Astrocyte of the spinal cord (primary cell): ENCODE results near the gene KCNH3.
"Not testable (repeated sequence)": the region's sequence is repeated elsewhere in the genome, so short reads cannot be mapped to it uniquely, and the experiment has no call there.

ENCODE experiments used
- DNase-seq: peaks from one replicate; pipeline ENCODE4 v3.0.0; 2011; ENCODE audit warnings: low read depth, low spot score
- H3K4me3 ChIP-seq: 2 replicates; pipeline ENCODE4 v1.5.1; 2011; ENCODE audit warnings: low read depth, mild to moderate bottlenecking, low read length, moderate library complexity
- CTCF ChIP-seq: IDR thresholded peaks from 2 replicates; pipeline ENCODE4 v1.5.1; 2012; ENCODE audit warnings: low read depth, mild to moderate bottlenecking, low read length, inconsistent platforms
- in situ Hi-C: cut with HindIII; loops from 2 replicates; pipeline ENCODE4 v1.10.0; 2017; ENCODE audit warnings: low sequenced_read_pairs

Gene KCNH3

DNA sequence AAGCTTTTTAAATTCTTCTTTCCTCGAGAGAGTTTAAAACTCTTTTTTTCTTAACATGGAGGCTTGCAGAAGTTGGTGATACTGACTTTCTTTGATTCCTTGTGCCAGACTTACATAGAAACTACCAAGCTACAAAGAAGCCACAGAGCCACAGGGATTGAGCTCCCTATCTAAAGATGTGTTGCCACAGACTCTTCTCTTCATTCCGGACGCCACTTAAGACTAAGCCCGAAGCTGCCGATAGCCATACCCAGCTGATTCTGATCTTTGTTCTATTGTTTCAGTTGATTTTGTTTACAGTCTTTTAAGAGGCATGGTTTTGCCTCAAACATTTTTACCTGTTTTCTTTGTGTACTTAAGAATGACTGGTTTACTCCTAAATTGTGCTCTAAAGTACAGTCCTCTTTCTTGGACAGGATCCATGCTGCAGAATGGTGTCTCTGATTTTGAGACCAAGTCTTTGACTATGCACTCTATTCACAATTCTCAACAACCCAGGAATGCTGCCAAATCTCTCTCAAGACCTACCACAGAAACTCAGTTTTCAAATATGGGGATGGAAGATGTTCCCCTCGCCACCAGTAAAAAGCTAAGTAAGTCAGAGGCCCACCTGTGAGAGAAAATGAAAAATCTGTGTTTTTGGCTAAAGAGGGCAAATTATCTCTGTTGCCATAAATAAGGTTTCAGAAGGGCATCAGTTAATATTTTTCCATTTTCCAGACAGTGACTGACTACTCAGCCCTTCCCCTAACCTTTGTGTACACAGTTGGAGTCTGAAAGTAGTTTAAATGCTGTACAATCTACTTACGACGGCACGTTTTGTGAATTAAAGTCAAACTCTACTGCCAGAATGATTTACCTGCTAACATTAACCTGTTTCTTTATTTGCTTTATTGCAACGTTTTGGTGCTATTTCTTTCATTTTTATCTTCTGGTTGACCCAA is 42.1 kb upstream of the KCNH3 start:
- no peak for DNase-seq
- in situ Hi-C loops: no loop called here
- H3K4me3 ChIP-seq: no peak overlapping the region
- no peak for TF ChIP-seq CTCF

DNA sequence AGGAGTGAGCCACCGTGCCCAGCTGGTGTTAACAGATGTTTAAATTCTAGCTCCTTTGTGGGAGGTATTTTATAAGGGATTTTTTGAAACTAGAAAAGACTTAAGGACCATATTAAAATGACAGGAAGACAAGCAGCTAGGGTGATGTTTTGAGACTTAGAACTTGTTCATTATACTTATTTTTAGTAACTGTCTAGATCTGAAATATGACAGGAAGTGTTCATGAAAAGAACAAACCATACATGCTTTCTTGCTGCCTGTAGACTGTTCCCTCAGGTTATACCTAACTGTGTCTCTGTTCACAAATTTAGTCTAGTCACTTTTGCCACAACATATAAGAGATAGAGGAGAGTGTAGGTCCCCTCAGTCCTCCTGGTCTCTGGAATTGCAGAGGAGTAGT is 36.9 kb upstream of the KCNH3 start:
- in situ Hi-C loops: loop anchor here (25.0 kb wide), 1 partner anchor 140 kb away; the partner anchor contains the start of gene SPATS2
- no peak for DNase-seq
- no peak for TF ChIP-seq CTCF
- H3K4me3 ChIP-seq: no peak overlapping the region

- TF ChIP-seq CTCF: no peak
- peak; percentile 25 for DNase-seq
- H3K4me3 ChIP-seq: no peak overlapping the region
- in situ Hi-C loops: loop anchor here (25.0 kb wide), 1 partner anchor 140 kb away; the partner anchor contains the start of gene SPATS2
These were observed 36.2 kb upstream of the KCNH3 start for GRCh38 chr12:49502590-49502989.

- no peak for TF ChIP-seq CTCF
- H3K4me3 ChIP-seq: no peak overlapping the region
- DNase-seq: peak; percentile 68
- in situ Hi-C loops: loop anchor here (25.0 kb wide), 1 partner anchor 141 kb away; the partner anchor contains the start of gene SPATS2
These were observed 35.1 kb upstream of the KCNH3 start for GRCh38 chr12:49503674-49504180.

DNA sequence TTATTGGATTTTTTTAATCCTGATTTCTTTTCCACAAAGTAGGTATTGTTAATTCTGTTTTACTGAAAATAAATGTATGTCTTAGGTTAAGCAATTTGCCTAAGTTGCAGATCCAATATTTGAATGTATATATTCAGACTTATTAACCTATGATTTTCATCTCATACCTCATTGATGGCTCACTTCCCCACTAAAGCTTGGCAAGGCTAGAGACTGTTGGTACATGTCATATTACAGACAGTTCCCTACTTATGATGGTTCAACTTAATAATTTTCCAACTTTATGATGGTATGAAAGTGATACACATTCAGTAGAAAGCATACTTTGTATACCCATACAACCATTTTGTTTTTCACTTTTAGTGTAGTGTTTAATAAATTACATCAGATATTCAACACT is 33.2 kb upstream of the KCNH3 start:
- peak; percentile 26 for DNase-seq
- TF ChIP-seq CTCF: no peak
- no peak overlapping the region for H3K4me3 ChIP-seq
- in situ Hi-C loops: loop anchor here (25.0 kb wide), 1 partner anchor 143 kb away; the partner anchor contains the start of gene SPATS2

DNA sequence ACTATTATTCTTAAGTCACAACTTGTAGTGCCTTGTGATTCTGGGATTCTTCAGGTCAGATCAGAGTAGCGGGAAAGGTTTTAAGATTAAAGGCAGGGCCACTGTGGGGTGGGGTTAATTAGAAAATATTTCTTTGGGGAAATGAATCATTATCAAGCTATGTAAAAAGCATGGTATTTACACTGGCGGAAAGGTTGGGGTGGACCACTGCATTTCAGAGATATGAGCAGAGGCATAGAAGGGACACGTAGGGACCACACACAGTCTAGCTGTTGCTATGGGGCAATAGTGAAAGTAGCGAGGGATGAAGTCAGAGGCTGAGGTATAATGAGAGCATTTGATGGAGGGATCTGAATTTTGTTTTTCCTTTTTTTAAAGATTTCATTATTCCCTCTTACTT is 31.7 kb upstream of the KCNH3 start:
- peak; percentile 89 for DNase-seq
- in situ Hi-C loops: loop anchor here (25.0 kb wide), 1 partner anchor 145 kb away; the partner anchor contains the start of gene SPATS2
- no peak overlapping the region for H3K4me3 ChIP-seq
- no peak for TF ChIP-seq CTCF

- in situ Hi-C loops: loop anchor here (25.0 kb wide), 1 partner anchor 147 kb away; the partner anchor contains the start of gene SPATS2
- not testable (repeated sequence) for H3K4me3 ChIP-seq, DNase-seq
These were observed 29.1 kb upstream of the KCNH3 start for GRCh38 chr12:49509681-49510080.
